HPDE6-E6E7 (cell line): ENCODE results near the gene SP7.
A peak's percentile ranks its signal among the peaks of the same experiment; 100 is the strongest.
"Not testable (repeated sequence)": the region's sequence is repeated elsewhere in the genome, so short reads cannot be mapped to it uniquely, and the experiment has no call there.

Experiments used
- DNase-seq: peaks from one replicate; pipeline ENCODE4 v3.0.0; 2011; ENCODE audit warnings: missing footprints; ENCODE audit errors: extremely low spot score

The SP7 gene

GRCh38 chr12:53346491-53346890, 10.3 kb upstream of the SP7 start:
- no peak for DNase-seq

DNA sequence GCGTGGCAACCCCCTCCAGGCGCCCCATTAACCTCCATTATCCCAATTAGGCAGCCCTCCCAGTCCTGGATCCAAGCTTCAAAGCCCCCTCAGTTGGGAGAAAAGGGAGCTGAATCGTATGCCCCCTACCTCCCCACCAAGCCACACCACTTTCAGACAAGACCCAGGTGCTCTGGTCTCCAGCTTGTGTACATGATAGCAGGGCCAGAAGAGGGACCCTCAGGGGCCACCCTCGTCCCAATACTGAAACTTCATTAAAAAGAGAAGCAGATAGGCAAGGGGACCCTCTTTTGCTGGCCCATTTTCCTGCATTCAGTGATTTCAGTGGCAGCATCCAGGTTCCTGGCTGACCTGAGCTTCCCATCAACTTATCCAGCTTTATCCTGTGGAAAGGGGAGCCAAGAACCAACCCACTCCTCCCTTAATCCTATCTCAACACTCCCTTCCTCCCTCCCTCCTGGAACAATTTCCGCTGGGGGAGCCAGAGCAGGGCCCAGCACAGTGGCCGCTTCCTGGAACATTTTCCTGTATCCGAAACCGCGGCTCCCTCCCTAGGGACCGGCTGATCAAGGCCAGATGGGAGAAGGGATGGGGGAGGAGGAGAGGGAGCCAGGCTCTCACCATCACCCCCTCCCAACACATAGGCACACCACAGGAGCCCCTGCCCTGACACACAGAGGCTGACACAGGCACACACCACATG, 9.5 kb upstream of the SP7 start:
- DNase-seq, result no peak

GRCh38 chr12:53344824-53345485, 8.8 kb upstream of the SP7 start:
- no peak for DNase-seq

DNA sequence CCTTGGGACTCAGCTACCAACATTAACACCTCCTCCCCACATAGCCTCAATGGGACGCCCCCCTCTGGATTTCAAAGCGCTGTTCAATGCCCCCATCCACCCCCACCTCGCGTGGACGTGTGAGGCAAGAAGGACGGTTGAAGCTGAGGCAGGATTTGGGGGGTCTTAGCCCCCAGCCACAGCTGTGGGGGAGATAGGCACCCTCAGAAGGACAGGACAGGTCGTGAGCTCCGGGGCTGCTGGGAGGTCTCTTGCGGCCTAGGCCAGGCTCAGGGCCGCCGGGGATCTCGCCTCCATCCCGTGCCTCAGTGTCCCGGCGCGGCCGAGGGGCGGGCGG, 8.3 kb upstream of the SP7 start:
- no peak for DNase-seq

DNA sequence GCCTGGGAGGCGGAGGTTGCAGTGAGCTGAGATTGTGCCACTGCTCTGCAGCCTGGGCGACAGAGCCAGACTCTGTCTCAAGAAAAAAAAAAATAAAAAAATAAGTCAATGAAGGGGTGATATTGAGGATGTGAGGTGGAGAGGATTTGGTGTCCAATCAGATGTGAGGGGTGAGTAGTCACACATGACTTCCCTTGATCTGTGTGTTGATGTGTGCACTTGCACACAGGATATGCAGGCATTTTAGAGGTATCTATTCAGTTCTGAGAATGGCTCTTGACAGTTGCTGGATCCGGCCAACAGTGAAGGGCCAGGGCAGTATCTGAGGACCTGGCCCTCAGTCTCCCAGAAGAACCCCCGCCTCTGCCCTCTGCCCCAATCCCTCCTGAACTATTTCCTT, 7.8 kb upstream of the SP7 start:
- no peak for DNase-seq

GRCh38 chr12:53343449-53343848, 7.3 kb upstream of the SP7 start:
- no peak for DNase-seq

- no peak for DNase-seq
Observed at GRCh38 chr12:53340398-53340797, 4.2 kb upstream of the SP7 start.

DNA sequence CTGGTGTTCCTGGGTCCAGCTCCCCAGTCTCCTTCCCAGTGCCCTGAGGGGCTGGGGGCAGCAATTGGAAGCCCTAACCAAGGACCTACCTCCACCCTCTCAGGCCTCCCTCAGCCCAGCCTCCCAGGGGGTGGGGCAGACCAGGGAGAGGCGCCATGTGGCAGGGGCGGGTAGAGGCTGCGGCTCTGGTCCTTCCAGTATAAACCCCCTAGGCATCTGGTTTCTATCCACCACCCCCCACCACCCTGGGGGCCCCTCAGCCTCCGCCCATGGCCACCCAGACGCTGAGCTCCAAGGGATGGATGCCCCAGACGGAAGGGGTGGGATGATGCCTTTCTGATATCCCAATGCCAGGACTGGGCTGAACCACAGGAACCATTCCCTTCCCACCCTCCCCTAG, 2.8 kb upstream of the SP7 start:
- DNase-seq, result no peak

DNA sequence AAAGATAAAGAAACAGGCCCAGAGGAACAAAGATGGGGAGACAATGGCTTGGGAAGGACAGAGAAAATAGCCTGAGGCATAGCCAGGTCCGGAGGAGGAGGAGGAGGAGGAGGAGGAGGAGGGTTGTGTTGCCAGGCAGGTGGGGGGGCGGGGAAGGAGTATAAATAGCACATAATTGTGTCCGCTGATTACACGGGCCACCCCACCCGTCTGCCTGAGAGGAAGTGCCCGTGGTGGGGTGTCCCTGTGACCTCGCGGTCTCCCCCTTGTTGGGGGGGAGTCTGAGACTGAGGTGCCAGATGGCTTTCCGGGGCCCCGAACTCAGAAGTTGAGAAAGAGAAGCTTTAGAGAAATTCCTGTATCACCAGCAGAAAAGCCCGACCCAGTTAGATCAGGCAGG, 1.9 kb upstream of the SP7 start:
- DNase-seq, result no peak

DNA sequence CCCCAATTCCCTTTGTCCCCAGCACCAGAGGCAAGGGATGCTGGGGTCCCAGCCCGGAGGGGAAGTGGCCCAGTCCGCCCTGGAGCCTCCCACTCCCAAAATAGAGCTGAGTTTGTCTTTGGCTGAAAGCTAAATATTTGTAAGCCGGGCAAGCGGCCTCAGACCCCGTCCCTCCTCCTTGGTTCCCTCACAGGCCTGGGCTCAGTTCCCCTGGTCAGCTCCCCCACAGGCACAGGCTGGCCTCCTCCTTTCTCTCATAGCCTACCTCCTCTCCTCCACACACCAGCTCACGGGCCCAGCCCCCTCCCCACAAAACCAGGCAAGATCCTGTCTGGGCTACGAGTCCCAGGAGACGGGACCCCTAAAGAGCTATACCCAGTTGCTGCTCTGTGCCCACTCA, 1.3 kb downstream of the SP7 start:
- DNase-seq, result no peak

DNA sequence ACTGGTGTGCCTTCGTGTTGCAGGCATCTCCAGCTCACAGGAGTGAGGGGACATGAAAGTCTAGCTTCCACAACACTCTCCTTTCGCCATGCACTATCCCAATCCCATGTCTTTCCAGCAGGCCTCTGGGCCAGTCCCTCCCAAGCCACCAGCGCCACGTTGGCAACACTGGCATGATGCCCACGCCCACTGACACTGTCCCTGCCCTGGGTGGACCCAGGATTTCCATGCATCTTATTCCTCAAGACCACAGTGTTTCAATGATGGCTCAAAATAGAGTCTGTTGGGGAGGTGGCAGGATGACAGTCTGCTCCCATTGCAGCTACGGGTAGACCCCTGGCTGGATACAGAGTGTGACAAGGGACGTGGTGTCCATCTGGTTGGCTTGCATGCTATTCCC, 2.3 kb downstream of the SP7 start:
- no peak for DNase-seq

DNA sequence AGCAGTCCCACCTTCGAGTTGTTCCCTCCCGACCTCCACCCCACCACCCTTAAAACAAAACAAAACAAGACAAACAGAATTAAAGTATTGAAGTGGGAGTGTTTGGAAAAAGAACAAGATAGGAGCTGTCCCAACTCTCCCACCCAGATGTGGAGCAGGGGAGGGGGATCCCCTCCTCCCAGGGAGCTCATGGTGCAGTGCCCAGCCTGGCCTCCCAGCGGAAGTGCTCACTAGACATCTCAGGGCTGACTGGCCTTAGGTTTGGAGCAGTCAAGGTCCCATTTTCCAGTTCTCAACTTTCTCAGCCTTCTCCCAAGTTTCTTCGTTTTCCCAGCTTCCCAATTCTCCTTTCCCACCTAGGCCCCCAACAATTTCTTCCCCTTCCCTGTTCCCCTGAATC, 2.9 kb downstream of the SP7 start:
- no peak for DNase-seq

GRCh38 chr12:53332744-53333143, 3.4 kb downstream of the SP7 start:
- no peak for DNase-seq

DNA sequence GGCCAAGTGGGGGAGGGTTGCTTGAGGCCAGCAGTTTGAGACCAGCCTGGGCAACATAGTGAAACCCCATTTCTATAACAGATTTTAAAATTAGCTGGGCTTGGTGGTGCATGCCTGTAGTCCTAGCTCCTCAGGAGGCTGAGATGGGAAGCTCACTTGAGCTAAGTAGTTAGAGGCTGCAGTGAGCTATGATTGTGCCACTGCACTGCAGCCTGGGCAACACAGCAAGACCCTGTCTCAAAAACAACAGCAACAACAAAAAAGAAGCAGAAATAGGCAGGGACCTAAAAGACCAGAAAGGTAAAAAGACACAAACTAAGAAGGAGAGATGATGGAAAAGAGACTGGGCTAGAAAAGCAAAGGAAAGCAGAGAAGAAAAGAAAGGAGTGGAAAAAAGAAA, 3.8 kb downstream of the SP7 start:
- DNase-seq, result not testable (repeated sequence)

DNA sequence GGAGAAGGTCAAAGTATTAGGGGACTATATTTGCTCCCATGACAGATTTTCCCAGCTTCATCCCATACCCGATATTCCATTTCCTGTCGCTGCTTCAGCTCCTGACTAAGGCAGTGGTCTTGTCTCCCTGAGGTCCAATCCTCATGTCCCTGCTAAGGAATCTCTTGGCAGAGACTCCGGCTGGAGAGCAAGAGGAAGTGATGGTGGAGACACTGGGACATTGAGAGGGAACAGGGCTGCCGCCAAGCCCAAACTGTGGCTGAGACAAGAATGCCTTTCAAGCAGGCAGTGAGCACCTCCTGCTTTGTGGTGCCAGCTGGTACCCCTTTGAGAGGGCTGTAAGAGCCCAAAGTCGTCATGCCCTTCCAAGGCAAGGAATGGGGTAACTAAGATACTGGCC, 5.5 kb downstream of the SP7 start:
- DNase-seq, result no peak

- no peak for DNase-seq
Observed at GRCh38 chr12:53328043-53328435, 8.1 kb downstream of the SP7 start.

DNA sequence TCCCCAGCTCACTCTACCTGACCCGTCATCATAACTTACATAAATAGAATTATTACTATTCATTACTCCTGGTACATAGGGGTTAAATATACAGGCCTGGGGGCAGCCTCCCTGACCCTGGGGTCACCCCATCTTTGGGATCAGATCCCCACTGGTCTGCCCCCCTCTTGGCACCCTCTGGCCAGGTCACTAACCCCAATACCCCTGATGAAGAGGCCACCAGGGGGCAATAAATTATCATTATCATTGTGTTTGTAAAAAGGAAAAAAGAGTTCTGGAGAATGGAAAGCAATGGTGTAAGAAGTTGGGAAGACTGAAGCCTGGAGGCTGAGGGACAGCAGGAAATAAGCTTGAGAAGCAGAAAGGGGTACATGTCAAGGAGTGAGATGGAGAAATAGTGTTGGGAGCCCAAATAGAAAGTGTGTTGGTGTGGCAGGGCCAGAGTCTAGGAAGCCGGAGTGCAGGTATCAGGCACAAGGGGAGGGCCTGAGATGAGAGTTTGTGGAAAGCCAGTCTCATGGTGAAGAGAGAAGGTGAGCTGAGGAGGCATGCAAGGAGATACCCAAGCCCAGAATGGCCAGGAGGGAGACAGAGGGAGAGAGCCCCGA, 8.6 kb downstream of the SP7 start:
- DNase-seq, result no peak

- DNase-seq, result no peak
Observed at GRCh38 chr12:53326460-53327185, 9.5 kb downstream of the SP7 start.

DNA sequence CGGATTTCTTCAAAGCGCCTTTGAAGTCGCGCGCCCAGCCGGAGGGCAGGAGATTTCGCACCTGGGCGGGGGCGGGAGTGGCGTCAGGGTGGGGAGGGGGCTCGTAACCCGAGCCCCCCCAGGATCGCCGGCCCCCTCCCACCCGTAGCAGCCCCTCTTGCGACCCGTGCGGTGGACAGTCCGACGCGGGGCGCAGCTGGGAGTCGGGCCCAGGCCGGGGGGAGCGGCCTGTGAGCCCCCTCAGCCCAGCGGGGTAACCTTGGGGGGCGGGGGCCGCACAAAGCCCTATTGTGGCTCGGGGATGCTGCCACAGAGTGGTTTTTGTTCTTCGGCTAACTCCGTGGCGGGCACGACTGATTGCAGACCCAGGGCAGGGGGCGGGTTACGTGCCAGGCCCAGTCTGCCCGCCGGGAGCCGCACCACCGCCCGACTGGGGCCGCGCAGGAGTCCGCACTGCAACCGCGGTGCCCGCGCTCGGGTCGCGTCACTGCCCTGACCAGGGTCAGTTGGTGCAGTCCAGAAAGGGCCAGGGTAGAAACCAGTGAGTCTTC, 10.6 kb downstream of the SP7 start:
- DNase-seq, result no peak

DNA sequence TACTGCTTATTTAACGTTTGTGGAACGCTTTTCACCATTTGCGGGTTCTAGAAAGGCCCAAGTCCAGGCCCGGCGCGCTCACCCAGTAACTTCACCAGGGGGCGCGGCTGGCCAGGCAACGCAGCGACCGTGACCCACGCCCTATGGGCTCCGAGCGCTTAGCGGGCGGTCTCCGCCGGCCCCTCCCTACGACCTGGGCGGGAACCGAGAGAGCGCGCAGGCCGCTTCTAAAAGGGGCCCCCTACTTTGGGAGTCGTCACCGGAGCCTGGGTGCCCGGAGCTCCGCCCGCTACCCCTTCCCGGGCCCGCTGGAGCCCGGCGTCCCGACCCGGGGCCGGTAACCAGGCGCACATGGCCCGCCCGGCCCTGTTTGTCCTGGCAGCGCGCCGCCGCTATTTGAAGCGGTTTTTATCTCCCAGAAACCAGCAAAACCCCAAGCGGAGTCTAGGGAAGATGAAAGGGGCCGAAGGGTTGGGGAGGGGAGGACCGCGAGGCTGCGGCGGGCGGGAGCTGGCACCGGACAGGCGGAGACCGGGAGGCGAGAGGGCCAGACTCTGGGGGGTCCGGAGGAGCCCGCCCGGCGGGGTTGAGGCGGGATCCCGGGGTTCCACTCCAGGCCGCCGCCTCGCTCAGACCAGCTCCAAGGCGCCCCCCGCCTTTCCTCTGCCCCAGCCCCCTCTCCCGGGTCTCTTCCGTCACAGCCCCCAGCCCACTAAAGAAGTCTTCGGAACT, 11.2 kb downstream of the SP7 start:
- DNase-seq, result peak; percentile 88

GRCh38 chr12:53324113-53324778, 11.9 kb downstream of the SP7 start:
- DNase-seq, result no peak
